ENCODE measurements around the gene SEMA5B.
A peak's percentile ranks its signal among the peaks of the same experiment; 100 is the strongest.

DNA sequence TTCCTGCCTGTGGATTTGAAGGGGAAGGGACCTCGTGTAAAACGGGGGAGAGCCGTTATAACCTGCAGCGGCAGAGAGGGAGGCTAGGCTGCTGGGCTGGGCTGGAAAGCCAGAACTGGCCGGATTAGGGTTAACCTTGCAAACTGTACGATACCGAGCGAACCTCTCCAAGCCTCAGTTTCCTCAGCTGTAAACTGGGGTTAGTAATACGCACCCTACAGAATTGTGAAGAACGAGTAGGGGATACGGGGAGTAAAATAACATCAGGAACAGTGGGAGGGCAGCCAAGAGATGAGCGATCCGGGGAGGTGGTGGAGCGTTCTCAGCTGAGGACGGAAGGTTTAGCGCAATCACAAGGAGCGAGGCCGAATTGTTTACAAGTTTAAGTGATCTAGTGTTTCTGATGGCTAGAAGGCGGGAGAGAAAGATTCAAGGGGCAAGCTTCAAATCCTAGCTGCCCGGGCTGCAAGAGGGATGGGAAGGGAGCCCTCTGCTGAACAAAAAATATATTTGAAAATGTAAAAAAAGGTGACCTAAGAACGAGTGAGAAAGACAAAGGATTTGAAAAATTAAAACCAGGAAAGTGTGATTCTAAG is 768 bp upstream of the SEMA5B start:
- TF ChIP-seq, protein P1, sequence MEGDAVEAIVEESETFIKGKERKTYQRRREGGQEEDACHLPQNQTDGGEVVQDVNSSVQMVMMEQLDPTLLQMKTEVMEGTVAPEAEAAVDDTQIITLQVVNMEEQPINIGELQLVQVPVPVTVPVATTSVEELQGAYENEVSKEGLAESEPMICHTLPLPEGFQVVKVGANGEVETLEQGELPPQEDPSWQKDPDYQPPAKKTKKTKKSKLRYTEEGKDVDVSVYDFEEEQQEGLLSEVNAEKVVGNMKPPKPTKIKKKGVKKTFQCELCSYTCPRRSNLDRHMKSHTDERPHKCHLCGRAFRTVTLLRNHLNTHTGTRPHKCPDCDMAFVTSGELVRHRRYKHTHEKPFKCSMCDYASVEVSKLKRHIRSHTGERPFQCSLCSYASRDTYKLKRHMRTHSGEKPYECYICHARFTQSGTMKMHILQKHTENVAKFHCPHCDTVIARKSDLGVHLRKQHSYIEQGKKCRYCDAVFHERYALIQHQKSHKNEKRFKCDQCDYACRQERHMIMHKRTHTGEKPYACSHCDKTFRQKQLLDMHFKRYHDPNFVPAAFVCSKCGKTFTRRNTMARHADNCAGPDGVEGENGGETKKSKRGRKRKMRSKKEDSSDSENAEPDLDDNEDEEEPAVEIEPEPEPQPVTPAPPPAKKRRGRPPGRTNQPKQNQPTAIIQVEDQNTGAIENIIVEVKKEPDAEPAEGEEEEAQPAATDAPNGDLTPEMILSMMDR (IDR thresholded peaks at IDR 0.05), result peak; percentile 48
- no peak for TF ChIP-seq EZH2 (IDR thresholded peaks at IDR 0.05; ENCODE audit: borderline replicate concordance, insufficient read depth, low read depth, low read length, poor library complexity, severe bottlenecking)
